ENCODE measurements around the gene SLC12A2.

DNA sequence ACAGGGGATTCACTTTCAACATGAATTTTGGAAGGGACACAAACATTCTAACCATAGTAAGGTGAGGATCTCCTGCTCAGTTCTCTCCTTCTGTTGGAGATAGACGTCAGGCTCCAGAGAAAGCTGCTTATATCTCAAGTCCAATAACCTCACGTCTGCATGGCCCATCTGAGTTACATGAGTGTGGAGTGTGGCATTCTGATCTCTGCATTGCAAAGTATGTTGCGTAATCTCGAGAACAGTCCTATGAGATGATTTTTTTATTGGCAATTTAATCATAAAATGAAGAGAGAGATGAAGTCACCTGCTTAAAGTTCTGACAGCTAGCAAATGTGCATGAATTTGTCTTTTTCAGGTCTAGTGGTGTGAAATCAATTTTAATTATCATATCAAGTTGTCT is 118.8 kb downstream of the SLC12A2 start:
- TF ChIP-seq, protein P1, sequence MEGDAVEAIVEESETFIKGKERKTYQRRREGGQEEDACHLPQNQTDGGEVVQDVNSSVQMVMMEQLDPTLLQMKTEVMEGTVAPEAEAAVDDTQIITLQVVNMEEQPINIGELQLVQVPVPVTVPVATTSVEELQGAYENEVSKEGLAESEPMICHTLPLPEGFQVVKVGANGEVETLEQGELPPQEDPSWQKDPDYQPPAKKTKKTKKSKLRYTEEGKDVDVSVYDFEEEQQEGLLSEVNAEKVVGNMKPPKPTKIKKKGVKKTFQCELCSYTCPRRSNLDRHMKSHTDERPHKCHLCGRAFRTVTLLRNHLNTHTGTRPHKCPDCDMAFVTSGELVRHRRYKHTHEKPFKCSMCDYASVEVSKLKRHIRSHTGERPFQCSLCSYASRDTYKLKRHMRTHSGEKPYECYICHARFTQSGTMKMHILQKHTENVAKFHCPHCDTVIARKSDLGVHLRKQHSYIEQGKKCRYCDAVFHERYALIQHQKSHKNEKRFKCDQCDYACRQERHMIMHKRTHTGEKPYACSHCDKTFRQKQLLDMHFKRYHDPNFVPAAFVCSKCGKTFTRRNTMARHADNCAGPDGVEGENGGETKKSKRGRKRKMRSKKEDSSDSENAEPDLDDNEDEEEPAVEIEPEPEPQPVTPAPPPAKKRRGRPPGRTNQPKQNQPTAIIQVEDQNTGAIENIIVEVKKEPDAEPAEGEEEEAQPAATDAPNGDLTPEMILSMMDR (conservative IDR thresholded peaks at IDR 0.05 in 1 of 2, IDR thresholded peaks at IDR 0.05 in 1 of 2; ENCODE audit: low read depth in 1 of 2, low read length in 2 of 2), result no peak
- TF ChIP-seq EZH2 (IDR thresholded peaks at IDR 0.05; ENCODE audit: low read length, missing control alignments), result no peak
